NCI-H187 treated with DMSO at 0.1 percent for 48 hours (cell line): Measurements from ENCODE around the gene CNTLN.
"Not testable (repeated sequence)": the region's sequence is repeated elsewhere in the genome, so short reads cannot be mapped to it uniquely, and the experiment has no call there.

Experiments used
- DNase-seq: peaks from one replicate; lab custom pipeline; 2025; lab: John Stamatoyannopoulos, UW

CNTLN gene

DNA sequence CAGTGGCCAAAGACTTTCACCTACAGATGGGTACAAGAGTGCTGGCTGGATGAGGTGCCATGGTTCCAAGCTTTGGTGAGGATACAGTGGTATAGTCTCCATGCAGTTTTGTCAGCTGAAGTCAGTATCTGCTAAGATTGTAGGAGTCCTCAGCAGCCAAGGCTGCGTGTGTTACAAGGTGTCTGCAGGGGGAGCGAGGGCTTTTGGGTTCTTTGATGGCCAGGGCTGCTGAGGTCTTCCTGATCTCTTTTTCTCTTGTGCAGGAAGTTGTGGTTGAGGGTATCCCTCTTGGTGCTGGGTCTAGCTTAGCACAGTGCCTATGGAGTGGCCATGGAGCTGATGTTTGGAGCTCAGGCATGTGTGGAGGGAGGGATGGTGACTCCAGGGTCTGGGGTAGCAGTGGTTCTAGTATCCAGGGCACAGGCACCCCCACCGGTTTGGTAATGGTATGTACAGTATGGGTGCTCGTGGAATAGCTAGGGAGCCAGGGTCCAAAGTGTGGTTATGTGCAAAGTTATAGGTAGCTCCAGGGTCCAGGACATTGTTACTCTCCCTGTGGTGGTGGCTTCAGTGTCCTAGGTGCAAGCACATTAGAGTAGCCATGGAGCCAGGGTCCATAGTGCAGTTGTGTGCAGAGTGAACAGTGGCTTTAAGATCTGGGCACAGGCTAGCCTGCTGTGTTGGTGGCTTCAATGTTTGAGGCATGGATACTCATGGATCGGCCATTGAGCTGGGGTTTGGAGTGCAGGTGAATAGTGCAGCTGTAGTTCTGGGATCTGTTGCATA lies 36.7 kb downstream of the CNTLN start:
- no peak for DNase-seq

- not testable (repeated sequence) for DNase-seq
These were observed 42.7 kb downstream of the CNTLN start for GRCh38 chr9:17177496-17177895.

DNA sequence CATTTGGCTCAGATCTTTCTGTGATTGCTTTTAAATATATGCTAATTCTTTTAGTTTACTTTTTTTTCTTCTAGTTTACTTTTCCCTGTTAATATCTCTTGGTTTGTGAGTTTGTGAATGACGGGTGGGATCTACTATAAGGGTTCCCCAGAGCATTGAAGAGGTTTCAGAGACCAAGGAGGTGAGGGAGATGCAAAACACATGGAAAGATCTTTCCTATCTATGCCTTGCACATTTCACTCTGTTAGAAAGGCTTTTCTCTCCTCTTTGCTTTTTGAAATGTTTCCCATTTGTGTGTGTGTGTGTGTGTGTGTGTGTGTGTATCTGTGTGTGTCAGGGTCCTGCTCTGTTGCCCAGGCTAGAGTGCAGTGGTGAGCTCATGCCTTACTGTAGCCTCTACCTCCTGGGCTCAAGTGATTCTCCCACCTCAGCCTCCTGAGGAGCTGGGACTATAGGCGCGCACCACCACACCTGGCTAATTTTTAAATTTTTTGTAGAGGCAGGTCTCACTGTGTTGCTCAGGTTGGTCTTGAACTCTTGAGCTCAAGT lies 50.7 kb downstream of the CNTLN start:
- no peak for DNase-seq

DNA sequence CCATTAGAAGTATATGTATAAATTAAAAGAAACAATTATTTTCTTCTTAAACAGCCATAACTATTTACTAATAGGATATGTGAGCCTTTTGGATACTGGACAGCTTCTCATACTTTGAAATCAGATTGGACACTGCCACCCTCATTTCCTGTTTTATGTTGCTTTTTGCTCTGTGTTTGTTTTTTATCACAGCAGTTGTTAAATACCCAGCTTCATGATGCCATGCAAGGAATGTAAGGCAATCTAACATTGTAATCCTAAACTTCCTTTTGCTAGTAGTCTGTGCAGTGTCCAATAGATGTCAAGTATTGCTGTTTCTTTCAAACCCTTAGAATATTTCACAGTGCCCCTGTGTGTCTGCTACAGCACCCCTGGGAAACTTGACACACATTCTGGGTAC lies 56.2 kb downstream of the CNTLN start:
- DNase-seq, result no peak

GRCh38 chr9:17204611-17205152 lies 69.8 kb downstream of the CNTLN start:
- no peak for DNase-seq

DNA sequence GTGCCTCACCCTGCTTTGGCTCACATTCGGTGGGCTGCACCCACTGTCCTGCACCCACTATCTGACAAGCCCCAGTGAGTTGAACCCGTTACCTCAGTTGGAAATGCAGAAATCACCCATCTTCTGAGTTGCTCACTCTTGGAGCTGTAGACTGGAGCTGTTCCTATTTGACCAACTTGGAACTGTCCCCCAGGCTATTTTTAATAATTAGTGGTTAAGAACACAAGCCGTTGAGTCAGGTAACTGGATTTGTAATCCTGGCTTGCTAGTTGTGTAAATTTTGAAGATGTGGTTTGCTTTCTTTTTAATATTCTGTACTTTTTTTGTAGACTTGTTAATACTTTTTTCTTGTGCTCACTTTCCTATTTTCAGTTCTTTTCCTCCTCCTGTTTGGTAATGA lies 81.2 kb downstream of the CNTLN start:
- no peak for DNase-seq

- DNase-seq, result no peak
These were observed 81.8 kb downstream of the CNTLN start for GRCh38 chr9:17216646-17217045.

GRCh38 chr9:17217272-17217671 lies 82.4 kb downstream of the CNTLN start:
- no peak for DNase-seq

GRCh38 chr9:17219261-17219660 lies 84.4 kb downstream of the CNTLN start:
- DNase-seq, result no peak

DNA sequence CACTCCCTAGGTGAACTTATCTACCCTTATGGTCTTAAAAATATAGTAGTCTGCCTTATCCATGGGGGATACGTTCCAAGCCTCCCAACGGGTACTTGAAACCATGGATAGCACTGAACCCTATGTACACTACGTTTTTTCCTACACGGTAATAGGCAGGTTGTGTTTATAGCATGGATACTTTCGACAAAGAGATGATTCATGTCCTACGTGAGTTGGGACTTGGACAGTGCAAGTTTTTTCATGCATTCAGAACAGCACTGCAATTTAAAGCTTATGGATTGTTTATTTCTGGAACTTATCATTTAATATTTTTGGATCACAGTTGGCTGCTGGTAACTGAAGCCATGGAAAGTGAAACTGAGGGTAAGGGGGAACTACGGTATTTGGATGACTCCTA lies 88.1 kb downstream of the CNTLN start:
- DNase-seq, result no peak

DNA sequence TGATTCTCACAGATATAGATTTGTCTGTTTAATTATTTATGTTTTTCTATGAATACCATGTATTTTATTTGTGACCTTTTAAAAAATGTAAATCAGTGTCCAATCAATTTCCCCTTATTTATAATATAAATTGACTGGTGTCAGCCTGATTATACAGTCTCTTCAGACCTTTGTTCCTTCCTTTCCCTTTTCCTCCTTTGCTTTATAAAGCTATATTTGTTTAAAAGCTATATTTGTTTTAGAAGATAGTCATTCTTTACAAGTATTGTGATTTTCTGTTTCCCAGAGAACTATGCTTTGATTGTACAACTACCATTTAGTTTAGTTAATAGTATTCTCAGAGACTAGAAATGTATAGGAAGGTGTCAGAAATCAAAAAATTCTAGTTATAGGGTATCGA lies 90.6 kb downstream of the CNTLN start:
- no peak for DNase-seq

GRCh38 chr9:17229945-17230560 lies 95.2 kb downstream of the CNTLN start:
- DNase-seq, result no peak

DNA sequence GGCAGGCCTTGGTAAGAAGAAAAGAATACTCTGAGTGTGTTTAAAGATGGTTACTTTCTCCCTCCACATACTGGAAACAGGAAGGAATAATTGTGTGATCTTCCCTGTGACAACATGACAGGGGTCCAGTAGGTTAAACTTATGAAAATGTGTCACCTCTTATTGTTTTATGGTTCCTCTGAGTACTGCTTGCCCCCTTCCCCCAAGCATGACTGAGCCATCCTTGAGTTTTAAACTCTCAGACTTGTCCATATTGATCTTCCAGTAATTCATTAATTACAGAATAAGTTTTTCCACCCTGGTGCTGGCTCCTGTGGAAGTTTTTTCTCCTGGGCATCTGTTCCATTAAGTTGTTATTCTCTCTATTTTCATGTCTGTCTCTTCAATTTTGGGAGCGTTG lies 95.8 kb downstream of the CNTLN start:
- no peak for DNase-seq

- no peak for DNase-seq
These were observed 101.3 kb downstream of the CNTLN start for GRCh38 chr9:17236147-17236546.

DNA sequence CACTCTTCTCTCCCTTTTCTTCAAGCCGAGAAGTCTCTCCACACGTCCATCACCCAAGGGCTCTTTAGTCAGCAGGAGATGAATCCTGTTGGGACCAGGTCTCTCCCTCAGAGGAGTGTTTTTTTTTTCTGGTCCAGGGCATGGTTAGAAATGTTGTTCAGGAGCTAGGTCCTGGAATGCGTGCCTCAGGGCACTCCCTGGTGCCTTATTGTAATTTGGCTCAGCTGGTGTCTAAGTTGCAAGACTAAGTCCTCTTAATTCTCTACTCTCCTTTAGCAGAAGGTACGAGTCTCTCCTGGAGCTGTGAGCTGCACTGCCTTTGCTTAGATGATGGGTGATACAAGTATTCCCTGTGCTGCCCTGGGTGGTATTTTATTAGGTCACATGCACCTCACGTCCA lies 111.9 kb downstream of the CNTLN start:
- DNase-seq, result no peak

DNA sequence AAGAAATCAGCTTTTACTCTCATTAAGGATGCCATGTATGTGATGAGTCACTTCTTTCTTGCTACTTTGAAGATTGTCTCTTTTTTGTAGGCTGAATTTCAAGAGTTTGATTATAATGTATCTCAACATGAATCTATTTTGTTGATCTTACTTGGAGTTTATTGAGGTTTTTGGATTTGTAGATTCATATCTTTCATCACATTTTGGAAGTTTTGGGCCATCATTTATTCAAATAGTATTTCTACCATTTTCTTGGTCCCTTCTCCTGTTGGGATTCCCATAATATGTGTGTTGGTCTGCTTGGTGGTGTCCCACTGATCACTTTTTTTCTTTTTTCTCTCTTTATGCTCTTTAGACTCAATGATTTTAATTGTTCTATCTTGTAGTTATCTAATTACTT lies 116.3 kb downstream of the CNTLN start:
- DNase-seq, result no peak

- not testable (repeated sequence) for DNase-seq
These were observed 133.8 kb downstream of the CNTLN start for GRCh38 chr9:17268531-17269188.

DNA sequence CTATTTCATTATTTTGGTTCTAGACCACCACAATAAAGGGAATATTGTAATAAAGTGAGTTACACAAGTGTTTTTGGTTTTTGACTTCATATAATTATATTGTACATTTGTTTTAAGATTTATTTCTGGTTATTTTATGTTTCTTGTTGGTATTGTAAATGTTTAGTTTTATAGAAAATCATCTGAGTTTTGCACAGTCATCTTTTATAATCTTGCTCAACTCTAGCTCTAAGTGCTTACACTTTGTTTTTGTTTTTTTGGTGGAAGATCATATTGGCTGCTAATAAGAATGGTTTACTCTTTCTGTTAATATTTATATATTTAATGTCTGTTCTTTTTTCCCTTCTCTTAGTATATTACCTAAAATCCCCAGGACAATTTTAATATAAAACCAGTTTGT lies 135.0 kb downstream of the CNTLN start:
- no peak for DNase-seq

DNA sequence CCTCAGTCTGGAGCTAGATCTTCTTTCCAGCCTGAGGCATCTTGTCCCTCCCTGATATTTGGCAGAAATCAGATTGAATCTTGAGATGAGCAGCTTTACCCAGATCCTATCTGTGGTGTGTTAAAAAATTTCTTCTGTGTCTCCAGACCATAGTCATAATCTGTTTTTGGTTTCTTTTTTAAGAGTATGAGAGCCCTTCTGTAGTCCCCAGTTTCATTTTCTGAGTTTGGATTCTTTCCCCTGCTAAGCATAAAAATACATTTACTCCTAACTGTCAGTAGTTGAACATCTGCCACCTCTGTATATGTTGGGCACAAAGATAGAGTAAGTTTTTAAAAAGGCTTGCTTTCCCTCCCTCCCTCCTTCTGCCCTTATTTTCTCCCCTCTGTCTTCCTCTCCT lies 137.7 kb downstream of the CNTLN start:
- no peak for DNase-seq

DNA sequence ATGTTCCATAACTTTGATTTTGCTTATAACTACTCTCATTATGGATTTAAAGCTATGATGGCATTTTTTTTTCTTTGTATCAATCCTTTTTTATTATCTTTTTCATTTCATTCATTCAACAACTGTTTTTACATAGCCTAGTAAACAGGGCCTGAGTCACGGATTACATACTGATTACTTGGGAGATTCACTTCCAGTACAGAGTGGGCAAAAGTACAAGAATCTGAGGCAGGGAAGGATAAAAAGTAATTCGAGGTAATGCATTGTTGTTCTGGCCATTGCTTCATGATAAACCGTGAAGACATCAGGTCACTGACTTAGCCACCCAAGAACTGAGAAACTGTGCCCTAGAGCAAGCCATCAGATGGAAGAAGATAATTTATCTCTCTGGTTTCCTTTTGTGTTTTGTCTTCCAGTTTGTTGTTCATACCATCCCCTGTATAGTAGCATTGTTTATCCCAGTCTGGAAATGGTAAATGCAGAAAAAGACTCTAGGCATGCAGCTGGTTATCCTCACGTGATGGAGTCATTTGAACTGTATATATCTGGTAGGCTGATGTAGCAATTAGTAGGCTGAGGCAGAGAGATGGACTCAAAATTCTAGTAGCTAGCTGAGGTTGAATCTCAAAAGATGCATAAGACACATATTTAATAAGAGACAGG lies 145.6 kb downstream of the CNTLN start:
- no peak for DNase-seq

- DNase-seq, result not testable (repeated sequence)
These were observed 155.8 kb downstream of the CNTLN start for GRCh38 chr9:17290673-17291072.

GRCh38 chr9:17291766-17292165 lies 156.9 kb downstream of the CNTLN start:
- DNase-seq, result no peak
